Measurements from ENCODE around the gene CP.
"Not testable (repeated sequence)": the region's sequence is repeated elsewhere in the genome, so short reads cannot be mapped to it uniquely, and the experiment has no call there.

CP gene

GRCh38 chr3:149221783-149222517, at the start of gene CP:
CP (minus strand) TSS chr3:149221829; CDS start chr3:149221792, 37 bp downstream.
- DNase-seq (ENCODE audit: low read depth) = no peak

DNA sequence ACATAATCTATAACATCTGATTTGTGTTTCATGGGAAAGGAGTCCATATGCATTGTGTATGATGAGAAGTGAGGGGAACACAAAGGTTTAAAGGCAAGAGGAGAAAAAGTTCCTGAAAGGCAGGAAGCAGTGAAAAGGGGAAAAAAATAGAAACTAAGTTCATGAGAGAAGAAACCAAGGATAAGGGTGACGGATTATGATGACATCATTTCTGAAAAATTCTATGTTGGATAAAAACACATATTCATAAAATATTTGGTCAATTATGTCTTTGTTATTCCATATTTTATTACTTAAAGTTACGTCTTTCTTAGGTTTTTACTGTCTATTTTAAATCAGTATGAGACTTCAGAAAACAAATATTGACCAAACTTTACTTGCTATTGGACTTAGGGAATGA, 48.6 kb upstream of the CP start:
- no peak for DNase-seq (ENCODE audit: low read depth)

DNA sequence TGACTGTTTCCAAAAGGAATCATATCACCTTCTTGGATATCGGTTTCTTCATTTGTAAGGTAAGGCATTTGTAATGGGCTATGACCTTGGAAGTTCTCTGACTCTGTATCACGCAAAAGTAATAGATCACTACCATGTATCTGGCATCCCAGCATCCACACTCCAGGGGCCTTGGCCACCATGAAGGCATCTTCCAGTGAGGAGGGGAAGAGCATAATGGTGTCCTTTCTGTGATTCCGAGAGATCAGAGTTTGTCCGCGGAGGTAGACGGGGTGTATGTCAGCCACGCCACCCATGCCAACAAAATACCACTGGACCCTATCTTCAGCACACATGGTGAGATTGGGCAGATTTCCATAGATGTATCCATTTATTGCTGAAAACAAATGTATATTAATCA, 48.1 kb upstream of the CP start:
- no peak for DNase-seq (ENCODE audit: low read depth)

GRCh38 chr3:149267565-149267964, 45.9 kb upstream of the CP start:
- no peak for DNase-seq (ENCODE audit: low read depth)

DNA sequence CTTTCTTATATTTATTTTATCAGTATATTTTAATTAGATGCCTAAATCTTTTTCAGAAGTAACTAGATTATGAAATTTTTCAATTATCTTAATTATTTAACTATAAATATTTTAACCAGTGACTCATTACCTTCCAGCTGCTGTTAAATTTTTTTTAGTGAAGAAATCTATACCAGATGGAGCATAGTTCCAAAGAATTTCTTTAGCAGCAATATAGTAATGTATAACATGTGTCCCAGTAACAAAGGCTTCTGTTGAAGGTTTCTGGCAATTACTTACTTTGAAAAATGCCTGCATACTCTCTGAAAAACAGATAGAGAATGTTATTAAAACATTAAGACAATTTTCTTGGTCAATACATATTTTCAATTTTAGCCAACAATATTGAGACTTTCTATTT, 45.1 kb upstream of the CP start:
- DNase-seq (ENCODE audit: low read depth) = no peak

DNA sequence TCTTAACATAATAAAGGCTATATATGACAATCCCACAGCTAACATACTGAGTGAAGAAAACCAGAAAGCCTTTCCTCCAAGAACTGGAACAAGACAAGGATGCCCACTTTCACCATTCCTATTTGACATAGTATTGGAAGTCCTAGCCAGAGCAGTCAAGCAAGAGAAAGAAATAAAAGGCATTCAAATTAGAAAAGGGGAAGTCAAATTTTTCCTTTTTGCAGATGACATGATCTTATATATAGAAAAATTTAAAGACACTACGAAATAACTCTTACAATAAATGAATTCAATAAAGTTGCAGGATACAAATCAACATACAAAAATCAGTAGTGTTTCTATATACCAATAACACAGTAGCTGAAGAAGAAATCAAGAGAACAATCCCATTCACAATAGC, 42.2 kb upstream of the CP start:
- DNase-seq (ENCODE audit: low read depth) = no peak

DNA sequence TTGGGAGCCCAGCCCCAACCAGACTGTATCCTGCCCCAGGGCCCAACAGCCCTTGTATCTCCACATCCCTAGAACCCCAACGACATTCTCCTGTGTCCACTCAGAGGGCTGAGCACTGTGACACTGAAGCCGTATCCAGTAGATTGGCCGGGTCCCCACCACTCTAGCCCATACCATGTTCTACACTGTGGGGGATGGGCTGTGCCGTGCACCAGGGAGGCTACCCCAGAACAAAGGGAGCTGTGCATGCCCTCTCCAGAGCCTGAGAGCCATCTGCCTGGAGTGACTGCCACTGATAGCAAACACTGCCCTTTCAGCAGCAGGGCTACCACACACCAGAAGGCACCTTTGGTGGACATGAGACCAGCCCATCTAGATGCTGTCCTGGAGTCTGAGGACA, 37.1 kb upstream of the CP start:
- DNase-seq (ENCODE audit: low read depth) = no peak

- no peak for DNase-seq (ENCODE audit: low read depth)
Measured at GRCh38 chr3:149258298-149258697, 36.7 kb upstream of the CP start.

DNA sequence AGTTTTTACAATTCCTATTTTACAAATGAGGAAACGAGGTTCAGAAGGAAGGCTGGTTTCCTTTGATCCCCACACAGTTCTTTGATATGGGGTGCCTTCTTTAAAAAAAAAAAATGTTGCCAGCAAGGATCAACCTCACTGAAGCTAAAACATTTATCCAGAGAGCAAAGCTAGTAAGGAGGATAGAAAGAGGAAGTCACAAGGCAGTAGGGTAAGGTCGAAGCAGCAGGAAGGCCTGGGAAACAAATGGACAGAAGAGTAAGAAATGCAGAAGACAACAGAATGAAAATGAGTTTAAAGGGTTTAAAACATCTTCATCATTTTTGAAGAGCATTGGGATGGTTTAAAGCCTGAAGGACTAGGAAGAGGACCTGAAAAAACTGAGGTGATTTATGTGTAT, 30.6 kb upstream of the CP start:
- no peak for DNase-seq (ENCODE audit: low read depth)

DNA sequence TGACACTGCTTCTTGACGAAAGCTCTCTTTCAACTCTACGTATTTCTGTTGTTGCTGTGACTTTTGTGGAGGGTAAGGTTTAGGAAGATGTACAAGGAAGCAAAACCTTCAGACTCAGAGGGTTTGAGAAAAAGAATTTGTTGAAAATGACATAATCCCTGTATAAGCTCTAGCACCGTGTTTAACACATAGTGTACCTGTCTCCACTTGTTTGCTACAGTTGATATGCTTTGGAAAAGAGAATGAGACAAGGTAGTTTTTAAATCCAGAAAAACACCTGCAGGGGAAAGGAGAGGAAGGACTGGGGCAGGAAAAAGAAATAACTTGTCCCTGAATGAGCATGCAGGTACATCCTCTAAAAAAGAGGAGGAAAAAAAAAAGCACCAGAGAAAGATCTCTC, 29.6 kb upstream of the CP start:
- DNase-seq (ENCODE audit: low read depth) = no peak

- no peak for DNase-seq (ENCODE audit: low read depth)
Measured at GRCh38 chr3:149247929-149248691, 26.5 kb upstream of the CP start.

DNA sequence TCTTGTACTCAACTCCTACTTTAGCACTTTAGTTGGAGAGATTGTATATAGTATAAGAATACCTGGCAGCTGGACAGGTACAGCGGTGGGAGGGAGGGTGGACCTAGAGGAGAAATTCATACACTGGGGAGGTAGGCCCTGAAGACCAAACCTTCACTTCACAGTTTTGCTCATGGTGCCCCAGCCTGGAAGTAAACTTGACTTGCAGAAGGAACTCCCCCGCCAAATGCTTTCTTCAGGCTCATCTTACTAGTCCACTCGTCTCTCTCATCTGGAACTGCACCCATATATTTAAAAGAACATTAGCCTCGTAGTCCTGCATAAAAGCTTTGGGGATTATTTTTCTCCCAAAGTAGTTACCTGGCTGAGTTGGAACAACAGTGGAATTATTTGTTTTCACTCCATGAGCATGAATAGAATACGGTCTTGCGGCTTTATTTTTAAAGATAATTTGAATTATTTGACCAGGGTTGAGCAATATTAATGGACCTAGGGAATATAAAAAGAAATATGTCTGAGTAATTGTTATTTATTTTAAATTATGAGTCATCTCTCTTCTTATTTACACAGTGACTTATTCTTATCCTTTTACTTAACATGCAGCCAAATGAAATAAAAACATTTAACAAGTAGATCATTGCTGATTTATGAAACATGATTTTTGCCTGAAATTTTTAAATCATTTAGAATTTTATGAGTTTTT, 25.5 kb upstream of the CP start:
- DNase-seq (ENCODE audit: low read depth) = no peak

DNA sequence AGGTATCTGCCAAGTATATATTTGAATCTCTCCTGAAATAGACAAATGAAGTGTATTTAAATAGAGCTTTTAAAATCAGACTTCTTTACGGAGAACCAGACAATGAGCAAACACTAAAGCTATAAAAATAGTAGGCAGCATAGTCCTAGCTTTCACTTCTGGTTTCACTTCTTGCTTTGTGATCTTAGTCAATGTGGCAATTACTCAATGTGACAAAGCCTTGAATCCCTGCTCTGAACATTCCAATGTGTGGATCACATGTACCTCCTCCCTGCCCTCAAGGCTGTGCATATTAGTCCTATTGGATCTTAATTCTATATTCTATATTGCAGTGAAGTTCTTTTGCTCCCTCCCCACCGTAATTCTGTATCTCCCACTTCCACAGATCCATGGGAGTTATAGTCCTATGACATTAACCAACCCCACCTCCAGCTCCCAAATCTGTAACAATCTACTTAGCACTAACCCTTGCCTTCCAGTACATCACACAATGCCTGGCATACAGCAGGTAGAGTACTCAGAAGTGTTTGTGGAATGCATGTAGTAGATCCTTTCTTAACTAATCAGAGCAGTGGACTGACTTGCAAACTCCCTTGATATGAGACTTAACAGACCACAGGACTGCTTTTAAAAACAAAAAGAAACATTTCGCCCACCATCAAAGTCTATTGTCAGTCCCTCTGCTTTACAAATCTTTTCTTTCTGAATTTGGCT, 24.3 kb upstream of the CP start:
- no peak for DNase-seq (ENCODE audit: low read depth)

- DNase-seq (ENCODE audit: low read depth) = no peak
Measured at GRCh38 chr3:149243540-149243939, 21.9 kb upstream of the CP start.

DNA sequence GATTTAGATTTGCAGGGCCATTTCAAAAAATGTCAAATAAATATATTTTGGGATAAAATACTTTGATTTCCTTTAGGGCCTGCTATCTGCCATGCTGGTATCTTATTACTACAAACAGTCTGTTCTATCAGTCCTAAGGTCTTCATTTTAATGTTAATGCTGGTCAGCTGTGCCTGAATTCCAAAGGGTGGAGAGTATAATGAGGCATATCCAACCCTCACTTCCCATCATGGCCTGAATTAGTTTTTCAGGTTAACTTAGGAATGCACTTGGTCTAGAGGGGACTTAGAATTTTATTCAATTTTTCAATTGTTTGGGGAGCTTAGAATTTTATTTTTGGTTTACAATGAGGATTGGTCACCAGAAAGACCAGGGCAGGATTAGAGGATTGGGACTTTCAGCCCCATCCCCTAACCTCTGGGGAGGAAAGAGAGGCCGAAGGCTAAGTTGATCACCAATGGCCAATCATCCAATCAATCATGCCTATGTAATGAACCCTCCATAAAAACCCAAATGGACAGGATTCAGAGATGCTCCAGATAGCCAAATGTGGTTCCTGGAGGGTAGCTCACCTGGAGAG, 17.8 kb upstream of the CP start:
- no peak for DNase-seq (ENCODE audit: low read depth)

DNA sequence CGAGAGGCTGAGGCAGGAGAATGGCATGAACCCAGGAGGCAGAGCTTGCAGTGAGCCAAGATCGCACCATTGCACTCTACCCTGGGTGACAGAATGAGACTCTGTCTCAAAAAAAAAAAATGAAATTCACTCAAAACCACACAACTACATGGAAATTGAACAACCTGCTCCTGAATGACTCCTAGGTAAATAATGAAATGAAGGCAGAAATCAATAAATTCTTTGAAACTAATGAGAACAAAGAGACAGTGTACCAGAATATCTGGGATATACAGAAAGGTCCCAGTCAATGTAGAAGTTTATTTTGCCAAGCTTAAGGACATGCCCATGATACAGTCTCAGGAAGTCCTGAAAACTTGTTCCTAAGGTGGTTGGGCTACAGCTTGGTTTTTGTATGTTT, 16.6 kb upstream of the CP start:
- DNase-seq (ENCODE audit: low read depth) = not testable (repeated sequence)

DNA sequence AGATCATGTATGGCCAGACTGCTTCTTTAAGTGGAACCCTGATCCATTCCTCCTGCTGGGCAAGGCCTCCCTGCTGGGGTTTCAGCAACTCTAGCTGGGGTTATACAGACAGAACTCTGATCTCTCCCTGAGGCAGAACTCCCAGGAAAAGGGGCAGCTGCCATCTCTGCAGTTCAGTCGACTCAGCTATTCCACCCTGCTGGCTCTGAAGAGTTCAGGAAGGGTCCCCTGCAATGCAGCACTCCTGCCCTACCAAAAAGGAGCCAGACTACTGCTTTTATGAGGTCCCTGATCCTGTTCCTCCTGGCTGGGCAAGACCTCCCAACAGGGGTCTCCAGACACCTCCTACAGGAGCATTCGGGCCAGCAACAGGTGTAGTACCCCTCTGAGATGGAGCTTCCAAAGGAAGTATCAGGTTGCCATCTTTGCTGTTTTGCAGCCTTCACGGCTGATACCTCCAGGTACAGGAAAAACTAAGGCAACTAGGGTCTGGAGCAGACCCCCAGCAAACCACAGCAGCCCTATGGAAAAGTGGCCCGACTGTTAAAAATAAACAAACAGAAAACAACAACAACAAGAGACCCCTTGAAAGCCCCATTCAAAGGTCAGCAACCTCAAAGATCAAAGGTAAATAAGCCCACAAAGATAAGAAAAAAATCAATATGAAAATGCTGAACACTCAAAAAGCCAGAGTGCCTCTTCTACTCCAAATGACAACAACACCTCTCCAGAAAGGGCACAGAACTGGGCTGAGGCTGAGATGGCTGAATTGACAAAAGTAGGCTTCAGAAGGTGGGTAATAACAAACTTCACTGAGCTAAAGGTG, 14.2 kb upstream of the CP start:
- DNase-seq (ENCODE audit: low read depth) = no peak

DNA sequence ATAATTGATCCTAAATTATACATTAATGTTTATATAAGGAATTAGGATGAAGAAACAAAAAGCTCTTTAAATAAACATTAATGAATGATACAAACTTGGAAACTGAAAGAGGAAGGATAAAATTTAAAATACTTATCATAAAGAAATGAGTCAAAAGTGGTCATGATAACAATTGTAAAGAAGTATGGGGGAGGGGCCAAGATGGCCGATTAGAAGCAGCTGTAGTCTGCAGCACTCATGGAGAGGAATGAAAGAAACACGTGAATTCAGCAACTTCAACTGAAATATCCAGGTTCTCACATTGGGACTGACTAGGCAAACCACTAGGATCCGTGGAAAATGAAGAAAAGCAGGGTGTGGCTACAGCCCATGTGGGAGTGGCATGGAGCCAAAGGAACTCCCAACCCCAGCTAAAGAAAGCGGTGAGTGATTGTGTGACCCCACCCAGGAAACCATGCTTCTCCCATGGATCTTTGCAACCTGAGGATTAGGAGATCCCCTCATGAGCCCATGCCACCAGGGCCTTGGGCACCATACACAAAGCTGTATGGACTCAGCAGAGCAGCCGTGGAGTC, 13.1 kb upstream of the CP start:
- DNase-seq (ENCODE audit: low read depth) = no peak

DNA sequence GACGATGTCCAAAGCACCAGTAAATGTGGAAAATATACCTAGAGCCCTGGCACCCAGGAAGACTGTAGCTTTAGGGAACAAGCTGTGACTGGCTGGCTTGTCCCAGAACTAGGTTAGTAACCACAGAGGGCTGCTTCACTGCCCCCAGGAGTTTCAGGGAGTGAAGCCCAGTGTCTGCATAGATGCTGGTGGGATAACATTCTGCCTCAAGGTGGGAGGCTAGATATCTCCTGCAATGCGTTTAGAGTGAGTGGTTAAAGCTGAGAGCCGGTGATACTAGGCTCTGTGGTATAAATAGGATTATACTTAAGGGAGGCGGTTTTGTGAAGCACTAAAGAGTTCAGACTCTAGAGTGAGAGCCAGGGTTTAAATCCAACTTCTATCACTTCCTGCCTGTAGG, 11.7 kb upstream of the CP start:
- DNase-seq (ENCODE audit: low read depth) = no peak

DNA sequence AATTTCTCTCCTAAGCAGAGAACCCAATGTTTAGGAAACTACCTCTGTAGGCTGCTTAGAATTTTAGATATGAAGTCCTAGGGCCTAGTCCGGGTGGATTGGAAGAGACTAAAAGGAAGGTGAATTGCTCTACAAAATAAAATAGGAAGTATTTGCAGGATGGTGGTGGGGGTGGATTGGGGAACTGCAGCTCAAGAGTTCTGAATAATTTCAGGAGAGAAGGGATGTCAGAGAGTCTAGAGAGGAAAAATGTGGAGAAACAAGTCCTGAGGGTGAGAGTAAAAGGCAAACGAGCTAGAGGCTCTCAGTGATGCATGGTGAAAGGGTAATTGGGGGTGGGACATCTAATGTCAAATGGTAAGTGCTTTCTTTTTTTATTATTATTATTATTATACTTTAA, 10.2 kb upstream of the CP start:
- DNase-seq (ENCODE audit: low read depth) = no peak
